NCI-H128 (cell line): ENCODE measurements around the gene E2F4.

Experiments used
- DNase-seq: peaks from one replicate; lab custom pipeline; 2025; ENCODE audit not compliant: unreplicated experiment; lab: John Stamatoyannopoulos, UW

E2F4 gene

DNA sequence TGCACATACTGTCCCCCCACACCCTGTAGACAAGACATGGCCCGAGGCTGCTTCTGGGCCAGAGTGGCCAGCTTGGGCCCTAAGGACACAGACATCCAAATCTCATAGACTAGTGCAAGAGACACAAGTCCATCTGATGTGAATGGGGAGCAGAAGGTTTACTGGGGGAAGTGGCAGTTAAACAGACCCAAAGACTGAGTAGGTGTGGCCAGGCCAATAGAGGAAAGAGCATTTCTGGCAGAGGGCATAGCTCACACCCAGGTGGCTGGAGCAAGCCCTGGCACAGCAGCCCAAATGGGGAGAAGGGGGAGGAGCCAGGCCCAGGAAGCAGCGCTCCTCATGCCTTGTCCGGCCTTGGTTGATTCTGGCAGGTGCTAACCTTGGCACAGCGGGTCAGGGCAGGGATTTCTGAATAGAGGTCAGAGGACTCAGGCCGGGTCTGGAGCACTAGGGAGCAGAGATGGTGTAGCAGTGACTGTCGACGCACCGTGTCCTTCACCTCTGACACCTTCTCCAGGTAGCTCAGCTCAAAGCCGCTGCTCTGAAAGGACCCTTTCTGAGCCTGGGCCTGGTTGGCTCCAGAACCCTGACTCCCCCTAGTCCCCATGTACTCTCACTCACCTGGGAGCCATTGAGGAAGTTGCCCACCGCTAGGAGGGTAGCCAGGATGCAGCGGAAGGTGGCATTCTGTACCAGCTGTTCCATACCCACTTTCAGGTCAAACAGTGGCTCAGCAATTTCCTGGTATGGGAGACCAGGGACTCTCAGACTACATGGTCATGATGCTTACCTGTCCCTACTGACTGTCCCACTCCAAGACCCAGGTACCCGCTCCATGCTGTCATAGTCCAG lies 39.1 kb downstream of the E2F4 start:
- DNase-seq: no peak

DNA sequence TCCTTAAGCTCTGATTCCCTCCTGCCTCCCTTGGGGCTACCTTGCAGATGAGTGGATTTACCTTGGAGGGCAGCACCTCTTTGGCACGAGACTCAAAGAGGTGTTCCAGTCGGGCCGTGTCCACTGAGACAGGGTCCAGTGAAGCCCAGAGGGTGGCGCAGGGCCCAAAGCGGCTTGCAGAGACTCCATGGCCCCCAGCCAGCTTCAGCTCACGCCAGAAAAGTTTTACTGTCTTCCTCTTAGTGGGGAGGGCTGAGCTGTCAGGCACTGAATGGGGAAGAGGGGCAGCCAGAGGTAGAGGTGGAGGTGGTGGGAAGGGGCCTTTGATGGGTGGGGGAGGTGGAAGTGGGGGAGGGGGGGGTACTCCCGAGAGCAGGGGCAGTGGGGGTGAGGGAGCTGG lies 41.6 kb downstream of the E2F4 start:
- no peak for DNase-seq

DNA sequence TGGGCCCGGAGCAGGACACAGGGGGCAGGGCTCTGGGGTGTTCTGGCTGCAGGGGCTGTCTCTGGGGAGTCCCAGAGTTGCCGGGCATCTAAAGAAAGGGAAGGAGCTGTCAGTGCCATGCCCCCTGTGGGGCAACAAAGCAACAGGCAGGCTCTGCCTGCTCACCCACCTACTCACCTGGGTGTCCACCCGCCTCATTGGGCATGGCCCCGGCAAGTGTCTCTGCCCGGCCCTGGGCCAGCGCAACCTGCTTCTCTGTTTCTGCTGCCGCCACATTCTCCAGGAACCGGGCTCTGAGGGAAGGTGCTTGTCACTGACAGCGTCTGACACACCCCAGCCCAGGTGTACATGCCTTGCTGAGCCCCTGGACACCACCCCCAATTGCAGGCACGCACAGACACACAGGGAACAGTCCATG lies 42.2 kb downstream of the E2F4 start:
- DNase-seq: no peak

DNA sequence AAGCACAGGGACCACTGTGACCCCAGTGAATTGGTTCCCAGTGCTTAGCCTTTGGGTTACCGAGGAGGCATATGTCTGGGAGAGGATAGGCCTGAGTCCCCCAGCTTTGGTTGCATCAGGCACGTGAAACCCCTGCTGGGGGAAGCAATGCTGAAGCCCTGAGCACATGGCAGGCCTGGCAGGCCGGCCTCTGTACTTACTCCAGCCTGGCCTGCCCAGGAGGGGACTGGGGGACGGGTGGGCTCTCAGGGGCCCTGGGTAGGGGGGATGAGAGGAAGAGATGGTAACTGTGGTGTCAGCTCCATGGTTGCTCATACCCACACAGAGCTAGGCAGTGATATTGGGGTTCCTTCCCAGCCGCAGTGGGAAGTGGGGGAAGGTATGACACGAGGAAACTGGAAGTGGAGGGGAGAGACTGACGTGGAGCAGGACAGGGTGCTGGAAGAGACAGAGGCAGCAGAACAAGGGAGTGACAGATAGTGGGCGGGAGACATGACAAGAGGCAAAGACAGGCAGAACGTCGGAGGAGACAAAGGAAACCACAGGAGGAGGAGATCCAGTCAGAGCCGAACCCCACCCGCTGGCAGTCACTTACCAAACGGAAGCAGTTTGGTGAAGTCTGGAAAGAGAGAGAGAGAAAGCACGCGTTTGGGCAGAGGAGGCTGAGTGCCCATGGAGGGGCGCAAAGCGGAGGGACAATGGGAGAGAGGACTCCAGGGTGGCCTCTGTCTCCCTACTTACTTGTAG lies 44.0 kb downstream of the E2F4 start:
- DNase-seq: no peak

DNA sequence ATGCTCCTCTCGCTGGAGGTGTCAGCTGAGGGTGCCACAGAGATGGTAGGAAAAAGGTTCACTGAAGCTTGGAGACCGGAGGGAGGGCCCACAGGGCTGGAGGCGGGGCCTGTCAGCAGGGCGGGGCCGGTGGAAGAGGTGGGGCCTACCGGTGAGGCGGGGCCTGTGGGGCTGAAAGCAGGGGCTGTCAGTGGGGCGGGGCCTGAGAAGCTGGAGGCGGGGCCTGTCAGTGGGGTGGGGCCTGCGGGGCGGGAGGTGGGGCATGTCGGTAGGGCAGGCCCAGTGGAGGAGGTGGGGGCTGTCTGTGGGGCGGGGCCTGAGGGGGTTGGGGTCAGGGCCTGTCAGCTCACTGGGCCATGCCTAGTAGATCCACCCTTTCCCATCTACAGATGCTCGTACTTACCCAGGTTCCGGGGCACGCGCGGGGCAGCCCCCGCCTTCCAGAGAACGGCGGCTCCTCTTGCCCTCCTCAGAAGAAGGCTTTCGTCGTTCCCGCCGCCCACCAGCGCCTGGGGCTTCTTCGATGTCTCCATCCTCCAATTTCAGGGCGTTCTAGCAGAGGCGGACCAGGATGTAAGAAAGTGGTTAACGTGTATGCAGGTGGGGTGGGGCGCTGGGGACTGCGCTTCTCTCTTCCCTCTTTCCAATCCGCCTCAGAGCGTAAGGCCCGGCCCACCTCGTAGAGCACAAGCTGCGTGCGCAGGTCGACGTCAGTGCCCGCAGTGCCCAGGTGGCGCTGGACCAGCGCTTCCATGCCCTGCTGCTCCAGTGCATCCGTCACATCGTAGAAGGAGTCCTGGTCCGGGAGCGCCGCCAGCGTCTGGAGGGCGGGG lies 44.8 kb downstream of the E2F4 start:
- no peak for DNase-seq

DNA sequence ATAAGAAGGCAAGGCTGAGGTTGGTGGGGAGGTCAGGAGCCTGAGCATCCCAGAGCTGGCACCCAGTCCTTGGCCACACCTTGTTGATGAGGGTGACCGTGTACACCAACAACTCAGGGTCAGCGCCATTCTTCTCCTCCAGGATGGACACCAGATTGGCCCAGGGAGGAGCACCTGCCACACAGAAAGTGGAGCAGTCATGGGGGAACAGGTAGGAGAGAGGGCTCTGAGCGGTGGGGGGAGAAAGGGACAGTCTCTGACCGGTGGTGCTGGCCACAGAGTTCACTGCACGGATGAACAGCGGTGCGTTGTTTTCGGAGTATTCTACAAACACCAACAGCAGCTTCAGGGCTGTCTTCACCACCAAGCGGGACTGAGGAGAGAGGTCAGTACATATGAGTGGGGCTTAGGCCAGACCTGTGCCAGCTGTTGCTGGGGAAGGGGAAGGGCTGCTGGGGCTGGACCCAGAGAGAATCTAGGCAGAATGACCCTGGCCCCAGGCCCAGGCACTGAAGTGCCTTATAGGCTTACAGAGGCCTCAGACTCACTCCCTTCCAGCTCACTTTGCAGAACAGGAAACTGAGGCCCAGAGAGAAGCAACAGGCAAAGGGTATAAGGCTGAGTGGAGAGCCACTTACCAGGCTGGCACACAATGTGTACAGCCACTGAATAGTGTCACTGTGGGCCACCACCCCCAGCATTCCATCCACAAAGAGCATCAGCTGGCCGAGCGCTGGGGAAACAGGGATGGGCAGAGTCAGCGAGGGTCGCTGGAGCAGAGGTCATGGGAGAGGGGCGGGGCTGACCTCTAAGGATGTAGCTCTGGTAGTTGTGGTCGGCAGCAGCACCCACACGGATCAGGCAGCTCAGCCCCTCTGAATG lies 45.7 kb downstream of the E2F4 start:
- DNase-seq: no peak

DNA sequence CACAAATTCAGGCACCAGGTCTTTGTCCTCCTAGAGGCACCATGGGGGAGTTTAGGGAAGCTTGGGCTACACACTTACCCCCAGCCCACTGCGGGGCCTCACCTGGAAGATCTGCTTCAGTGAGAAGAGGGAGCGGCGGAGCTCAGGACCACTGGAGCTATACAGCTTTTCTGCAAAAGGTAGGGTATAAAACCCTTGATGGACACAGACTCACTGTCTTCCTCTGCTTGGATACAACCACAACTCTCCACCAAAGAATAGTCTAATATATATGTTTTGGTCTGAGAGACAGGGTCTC lies 46.3 kb downstream of the E2F4 start:
- no peak for DNase-seq

DNA sequence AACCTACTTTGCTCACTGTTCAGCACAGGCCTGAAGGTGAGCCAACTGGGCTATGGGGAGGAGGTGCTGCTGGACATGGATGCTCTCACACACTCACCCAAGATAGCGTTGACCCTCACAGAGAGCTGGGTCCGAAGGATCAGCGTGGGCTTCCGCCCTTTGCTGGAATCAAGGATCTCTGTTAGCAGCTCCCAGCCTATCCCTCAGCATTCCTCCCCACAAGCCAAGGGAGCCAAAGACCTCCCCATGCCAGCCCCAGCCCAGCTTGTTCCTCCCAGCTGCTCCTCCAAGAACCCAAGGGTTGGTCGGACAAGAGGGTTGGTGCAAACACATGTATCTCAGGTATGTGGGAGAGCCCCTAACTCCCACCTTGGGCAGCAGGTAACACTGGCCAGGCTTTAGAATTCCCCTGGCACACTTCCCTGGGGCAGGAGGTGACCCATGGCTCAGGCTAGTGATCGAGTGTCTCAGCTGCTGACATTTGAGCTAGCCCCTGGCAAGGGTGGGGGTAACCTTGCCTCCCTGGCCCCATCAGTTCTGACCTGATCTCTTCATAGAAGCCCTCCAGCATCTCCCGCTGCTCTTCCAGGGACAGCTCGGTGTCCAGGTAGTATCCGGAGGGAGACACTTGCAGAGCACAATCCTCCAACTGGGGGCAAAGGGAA lies 47.0 kb downstream of the E2F4 start:
- no peak for DNase-seq

DNA sequence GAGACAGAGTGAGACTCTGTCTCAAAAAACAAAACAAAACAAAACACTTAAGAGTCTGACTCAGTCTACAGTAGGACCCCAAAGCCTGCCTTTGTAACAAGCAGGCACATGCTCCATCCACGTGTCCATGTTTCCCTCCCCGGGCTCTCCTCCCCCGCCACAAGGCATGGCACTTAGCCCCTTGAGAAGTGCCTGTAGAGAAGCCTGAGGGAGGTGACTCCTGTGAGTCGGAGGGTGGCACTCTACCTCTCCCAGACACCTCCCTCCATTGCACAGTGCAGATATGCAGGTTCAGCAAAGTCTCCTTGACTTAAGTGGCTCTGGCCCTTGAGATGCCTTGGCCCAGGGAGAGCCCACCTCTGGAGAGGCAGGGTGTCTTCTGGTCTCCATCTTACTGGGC lies 48.6 kb downstream of the E2F4 start:
- DNase-seq: no peak

DNA sequence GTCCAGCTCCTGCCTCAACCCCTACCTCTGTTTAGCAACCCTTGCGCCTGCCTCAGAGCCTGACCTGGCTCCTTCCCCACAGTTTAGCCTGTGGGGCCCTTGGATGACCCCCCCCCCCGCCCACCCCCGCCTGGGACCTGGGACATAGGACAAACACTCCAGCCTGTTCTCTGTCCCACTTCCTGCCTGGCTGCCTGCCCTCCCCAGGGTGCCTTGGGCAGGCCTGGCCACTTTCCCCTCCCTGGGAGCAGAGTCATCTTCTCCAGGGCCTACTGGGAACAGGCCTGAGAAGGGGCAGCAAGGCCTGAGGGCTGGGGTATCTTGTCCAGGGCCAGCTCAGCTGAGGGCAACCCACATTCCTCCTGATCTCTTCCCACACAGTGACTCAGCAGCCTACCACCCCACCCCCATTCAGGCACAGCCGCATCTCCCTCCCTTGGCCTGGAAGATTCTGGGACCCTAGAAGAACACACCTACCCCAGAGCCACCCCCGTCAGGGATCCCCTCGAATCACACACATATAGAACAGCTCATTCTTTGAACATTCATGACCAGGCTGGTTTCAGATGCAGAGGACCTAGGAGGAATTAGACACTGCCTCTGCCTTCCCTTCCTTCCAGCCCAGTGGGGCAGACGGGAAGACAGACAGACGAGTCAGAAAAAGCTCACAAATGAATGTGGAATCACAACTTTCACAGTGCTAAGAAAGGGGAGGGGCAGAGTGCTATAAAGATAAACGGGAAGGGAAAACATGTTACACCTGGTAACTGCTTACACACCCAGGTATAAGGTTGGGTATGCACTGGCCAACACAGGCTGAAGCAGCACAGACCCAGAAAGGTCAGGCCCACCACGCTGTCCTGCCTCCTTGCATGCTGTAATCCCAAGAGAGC lies 49.3 kb downstream of the E2F4 start:
- DNase-seq: no peak

DNA sequence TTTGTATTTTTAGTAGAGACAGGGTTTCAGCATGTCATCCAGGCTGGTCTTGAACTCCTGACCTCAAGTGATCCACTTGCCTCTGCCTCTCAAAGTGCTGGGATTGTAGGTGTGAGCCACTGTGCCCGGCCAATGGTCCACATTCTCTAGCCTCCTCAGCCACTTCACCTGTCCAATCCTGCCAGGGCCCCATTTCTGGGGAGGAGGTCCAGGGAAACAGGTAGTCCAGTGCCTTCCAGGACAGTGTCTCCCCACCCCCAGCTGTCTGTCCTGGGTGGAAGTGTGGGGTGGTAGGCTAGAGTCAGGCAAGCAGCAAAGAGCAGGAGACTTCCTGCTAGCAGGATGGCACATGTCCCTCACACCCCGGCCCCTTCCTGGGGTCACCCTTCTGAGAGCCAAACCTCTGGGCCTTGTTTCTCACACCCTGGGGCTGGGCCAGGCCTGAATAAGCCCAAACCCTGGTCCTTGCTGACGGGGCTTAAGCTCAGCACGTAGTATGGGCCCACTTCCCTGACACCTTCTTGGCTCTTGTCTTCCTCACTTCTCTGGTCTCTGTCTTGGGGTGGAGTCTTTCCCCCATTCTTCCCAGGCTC lies 50.3 kb downstream of the E2F4 start:
- DNase-seq: no peak

DNA sequence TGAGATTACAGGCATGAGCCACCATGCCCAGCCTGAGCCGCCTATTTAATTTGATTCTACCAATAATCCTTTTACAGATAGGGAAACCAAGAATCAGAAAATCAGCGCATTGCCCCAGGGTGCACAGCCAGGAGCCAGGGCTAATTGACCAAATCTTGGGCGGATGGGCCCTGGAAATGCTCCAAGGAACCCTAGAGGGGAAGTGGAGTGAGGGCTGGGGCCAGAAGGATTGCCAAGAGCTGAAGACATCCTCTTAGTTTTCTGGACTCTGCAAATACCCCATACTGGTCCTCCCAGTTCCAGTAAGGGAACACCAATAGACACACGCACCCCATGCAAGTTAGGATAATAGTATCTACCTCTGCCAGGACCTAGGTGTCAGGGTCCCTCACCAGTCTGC lies 51.5 kb downstream of the E2F4 start:
- no peak for DNase-seq

DNA sequence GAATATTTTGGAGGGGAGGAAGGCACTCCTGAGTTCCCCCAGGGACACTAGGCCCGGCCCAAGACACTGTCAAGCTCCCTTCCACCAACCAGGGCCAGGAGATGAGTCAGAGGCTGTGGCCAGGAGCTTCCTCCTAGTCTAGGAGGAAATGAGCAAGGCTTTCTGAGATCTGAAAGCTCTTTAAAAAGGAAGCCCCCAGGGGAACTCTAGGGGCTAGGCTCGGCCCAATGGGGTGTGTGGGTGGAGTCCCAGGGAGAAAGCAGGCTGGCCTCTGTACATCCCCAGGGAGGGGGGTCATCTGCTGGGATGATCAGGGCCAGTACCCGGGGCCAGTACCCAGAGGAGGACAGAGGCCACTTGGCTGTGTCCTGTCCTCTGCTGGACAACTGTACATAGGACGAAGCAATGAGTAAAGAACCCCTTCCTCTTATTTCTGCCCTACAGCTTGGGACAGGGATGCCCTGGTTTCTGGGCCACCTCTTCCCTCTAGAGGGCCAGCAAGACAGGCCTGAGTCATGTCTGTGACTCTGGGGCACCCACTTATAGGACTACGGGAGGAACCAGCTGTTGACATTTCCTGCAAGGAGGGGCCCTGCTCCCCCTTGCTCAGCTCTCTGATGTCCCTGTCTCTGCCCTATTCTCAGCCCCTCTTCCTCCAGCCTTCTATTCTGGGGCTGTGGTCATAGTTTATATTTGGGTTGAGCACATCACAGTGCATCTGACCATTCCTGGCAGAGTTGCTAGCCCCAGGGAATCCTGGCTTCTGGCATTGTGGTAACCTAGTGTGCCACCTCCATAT lies 52.6 kb downstream of the E2F4 start:
- no peak for DNase-seq

DNA sequence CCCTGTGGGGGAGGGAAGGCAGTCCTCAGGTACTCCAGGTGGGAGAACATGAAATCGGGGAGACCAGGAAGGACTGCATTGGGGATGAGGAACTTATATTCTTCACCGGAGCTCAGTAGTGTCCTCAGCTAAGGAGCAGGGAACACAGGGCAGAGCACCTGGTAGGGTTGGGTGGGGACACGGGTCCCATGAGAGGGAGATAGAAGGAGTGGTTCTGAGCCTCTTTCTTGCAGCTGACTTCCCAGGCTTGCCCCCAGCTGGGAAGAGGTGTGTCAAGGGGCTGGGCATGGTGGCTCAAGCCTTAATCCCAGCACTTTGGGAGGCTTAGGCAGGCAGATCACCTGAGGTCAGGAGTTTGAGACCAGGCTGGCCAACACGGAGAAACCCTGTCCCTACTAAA lies 53.2 kb downstream of the E2F4 start:
- DNase-seq: no peak

DNA sequence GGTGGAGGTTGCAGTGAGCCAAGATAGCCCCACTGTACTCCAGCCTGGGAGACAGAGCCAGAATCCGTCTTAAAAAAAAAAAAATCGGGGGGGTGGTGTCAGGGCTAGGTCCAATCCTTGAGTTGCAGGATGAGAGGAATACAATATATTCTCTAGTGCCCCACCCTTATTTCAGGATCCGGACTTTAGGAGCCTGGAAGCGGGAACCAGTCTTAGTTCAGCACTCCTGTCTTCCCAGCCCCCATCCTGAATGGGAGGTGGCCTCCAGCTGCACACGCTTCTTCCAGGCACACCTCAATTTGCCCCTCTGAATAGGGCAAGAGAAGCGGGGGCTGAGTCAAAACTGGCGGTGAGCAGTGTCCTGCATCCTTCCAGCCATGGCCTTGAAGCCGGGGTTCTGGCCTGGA lies 53.7 kb downstream of the E2F4 start:
- DNase-seq: no peak

DNA sequence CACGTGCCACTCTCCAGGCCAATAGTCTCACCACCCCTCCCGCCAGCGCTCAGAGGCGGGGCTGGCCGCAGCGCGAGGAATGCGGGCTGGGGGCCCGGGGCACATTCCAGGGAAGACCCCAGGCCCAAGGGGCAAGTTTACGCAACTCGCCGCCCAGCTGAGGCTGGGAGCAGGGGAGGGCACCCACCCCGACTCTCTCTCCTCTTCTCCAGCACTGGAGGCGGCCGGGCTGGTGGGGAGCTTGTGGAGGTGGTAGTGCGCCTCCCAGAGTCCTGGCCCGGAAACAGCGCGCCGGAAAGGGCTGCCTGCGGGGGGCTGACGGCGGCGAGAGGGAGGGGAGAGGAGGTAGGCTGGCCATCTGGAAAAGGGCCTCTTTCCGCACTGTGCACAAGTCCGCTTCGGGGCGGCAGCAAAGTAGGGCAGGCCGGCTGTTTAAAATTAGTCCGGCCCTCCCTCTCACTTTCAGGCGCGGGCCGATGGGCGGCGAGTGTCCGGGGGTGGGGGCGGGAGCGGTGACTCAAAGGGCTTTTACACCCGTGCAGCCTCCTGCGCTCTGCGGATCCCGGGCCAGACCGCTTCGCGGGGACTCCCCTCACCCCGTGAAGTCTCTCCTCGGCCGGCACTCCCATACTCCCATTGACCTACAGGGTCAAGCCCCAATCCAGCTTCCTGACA lies 54.3 kb downstream of the E2F4 start:
- DNase-seq: no peak

DNA sequence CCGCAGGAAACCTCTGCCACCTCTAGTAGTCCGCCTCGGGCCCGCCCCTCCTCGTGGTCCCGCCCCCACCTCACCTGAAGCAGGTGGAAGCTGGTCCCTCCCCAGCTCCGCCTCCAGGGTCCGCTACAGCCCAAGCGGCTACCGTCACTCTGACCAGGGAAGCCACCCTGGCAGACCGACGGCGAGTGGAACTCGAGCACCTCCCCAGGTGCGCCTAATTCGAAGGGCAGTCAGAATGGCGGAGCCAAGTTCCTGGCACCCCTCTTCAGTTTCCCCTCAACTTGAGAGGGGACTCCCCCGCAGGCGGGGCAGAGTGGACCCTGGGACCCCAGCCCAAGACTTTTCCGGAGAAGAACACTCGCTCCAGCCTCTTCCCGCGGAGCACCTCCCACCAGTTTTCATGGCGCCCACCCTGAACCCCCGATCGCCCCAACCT lies 54.8 kb downstream of the E2F4 start:
- DNase-seq: peak; percentile 22
